GM19467 (cell line): ENCODE measurements around the gene SLC28A3.

ENCODE experiments used
- ATAC-seq: cut with Tn5 transposase; IDR thresholded peaks from one replicate; pipeline ENCODE4 v1.9.1; 2021; ENCODE audit warnings: mild to moderate bottlenecking, moderate library complexity; ENCODE audit not compliant: unreplicated experiment

The SLC28A3 gene

DNA sequence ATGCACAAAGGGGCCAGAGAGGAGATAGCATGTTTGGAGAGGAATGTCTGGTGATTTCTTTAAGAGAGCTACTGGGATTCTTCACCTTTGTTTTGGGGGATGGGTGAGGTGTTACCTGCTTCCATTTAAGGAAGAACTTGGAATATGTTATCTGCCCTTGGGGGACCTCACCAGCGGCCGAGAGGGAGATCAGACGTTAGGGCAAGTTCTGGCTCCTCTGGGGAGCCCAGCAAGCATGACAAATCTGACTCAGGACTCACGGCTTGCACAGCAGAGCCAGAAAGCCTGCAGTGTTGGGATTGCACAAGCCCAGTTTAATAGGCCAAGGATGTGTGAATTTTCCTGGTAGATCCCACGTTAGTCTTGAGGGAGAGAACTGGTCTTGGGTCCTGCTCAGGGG, 40.3 kb downstream of the SLC28A3 start:
- no peak for ATAC-seq

GRCh38 chr9:84297162-84297821, 43.3 kb downstream of the SLC28A3 start:
- ATAC-seq: no peak

DNA sequence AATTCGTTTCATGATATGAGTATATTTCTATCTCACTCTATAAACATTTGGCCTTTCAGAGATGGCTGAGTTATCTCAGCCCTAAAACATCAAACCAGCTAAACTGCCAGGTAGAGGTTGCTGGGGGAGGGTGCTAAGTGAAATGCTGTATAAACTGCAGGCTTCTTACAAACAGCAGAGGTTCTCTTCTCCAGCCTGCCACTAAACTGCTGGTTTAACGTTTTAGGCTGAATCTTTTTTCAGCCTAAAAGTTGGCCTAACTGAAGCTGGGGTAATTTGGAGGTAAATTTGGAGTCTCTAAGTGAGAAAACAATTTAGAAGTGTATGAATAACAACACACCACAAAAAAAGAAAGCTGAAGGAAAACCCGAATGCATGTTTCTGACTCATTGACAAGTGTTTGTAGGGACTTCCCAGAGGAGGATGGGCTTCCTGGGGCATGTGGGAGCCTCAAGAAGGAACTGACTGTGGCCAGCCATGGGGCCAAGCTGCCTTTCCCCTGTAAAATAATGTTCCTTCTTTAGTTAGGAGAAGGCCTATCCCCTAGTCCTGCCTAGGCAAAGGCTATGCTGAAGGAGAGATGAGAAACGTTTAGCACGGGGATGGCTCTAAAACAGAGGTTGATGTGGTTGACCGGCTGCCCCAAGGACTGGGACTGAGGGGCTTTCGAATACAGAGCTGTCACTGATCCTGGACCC, 44.3 kb downstream of the SLC28A3 start:
- ATAC-seq: no peak

DNA sequence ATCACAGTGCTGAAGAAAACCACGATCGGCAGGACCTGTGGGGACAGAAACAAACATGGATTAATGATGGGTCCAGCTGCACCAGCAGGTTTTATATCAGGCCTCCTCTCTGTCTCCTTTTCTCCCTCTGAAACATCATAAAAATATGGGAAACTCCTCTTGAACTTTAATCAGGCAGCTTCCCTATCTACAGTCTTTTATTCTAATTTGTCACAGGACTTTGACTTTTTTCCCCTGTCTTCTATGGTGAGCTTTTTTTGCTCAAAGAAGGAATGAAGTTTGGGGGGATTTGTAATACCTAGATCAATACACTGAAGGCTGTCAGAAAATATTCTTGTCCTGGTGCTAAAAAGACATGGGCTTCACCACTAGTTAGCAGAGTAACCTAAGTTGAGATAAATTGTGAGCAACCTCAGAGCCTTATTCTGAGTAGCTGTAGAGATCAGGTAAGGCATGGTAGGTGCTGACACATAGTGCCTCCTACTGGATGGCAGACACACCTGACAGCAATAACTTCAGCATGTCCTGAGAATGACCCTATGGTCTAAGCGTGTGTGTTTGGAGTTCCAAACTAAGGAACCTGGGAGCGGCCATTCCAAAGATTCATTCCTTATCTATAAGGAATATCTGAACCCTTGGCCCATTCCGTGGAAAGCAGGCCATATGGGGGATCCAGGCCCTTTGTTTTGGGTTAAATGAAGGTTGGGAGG, 46.2 kb downstream of the SLC28A3 start:
- no peak for ATAC-seq

- ATAC-seq: peak; percentile 50
These were observed 47.4 kb downstream of the SLC28A3 start for GRCh38 chr9:84293001-84293798.

DNA sequence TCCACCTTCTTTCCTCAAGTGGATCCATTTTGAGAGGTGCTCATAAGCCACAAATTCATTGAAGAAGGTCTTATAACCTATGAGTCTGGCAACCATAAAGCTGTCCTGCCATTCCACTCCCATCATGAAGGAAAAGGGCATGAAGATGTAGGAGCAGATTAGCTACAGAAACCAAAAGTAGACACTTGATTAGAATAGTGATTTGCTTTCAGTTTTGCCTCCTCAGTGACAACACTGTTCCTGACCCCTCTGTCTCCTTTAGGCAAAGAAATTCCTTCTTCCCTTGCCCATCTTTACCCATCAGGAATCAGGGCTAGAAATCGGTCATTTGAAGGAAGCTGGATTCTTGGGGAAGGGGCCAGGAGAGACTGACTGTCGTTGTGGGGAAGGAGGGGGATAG, 55.2 kb downstream of the SLC28A3 start:
- ATAC-seq: no peak

DNA sequence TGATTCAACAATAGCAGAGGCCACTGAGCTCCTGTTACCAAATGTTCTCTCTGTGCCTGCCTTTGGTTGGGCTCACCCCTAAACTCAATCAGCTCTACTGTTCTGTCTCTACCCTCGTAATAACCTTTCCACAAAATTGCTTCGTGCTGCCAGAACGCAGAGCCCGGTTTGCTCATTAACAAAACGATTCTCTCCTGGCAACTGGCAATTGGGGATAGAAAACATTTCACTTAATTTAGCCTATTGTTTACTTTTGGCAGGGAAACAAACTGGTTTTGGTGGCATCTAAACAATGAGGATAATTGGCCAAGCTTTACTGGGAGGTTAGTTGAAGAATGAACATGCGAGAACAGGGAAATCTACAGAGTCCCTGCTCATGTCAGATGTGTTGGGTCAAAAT, 56.6 kb downstream of the SLC28A3 start:
- no peak for ATAC-seq

DNA sequence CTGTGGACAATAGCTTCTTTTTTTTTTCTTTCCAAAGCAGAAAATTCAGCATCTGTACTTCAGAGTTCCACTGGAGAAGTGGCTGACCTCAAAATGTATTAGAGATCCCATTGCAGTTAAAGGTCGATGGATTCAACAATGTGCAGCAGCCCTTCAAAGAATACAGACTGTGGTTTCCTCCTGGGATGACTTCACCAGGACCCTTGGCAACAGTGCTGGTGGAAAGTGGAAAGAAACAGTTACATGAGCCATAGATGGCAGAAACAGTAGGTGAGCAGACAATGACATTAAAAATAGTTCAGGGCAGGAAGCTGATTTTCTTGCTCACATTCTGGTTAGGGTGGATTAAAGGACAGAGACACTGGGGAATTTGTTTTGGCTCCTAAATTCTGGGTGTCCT, 62.4 kb downstream of the SLC28A3 start:
- ATAC-seq: no peak

- no peak for ATAC-seq
These were observed 62.9 kb downstream of the SLC28A3 start for GRCh38 chr9:84277646-84278045.

DNA sequence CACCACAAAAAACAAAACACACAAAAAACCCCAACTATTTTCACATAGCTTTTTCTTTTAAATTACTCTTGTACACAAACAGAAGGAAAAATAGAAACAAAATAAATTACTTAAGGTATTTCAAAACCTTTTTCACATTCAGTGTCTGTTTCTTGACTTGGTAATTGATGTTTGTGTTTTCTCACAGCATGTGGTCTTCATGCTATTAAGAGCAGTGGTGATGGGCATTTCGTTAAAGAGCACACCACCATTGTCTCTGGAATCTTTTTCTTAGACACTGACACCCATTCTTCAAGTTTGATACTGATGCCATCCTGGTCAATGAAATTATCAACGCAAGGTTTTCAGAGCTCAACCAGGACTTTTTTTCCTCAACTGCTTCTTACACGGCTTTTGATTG, 63.8 kb downstream of the SLC28A3 start:
- ATAC-seq: no peak

DNA sequence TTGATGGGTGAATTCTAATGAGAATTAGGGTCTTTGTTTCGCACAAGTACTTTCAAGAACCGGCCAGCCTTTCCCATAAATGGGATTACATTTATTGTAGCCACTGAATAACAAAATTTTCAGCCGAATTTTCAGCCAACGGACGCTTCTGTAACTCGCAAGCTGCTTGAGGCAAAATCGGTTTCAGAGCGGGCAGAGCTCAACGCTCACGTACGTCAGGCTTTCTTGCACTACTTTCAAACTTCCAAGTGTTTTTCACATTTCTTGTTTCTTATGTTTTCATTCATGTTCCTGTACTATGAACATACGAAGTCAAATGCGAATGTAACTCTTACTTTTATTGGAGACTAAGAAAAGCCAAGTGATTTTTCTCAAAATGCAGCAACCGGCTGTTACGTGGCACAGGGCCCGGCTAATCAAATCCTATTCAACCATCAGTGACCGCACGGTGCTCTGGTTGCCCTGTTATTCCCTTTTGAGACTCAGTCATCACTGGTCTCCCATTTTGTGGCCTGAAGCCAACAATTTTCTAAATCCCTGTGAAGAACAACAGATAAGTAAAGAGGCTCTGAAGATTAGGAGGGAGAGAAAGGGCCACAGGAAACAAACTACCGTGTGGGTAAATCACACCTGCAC, 68.5 kb downstream of the SLC28A3 start:
- no peak for ATAC-seq

DNA sequence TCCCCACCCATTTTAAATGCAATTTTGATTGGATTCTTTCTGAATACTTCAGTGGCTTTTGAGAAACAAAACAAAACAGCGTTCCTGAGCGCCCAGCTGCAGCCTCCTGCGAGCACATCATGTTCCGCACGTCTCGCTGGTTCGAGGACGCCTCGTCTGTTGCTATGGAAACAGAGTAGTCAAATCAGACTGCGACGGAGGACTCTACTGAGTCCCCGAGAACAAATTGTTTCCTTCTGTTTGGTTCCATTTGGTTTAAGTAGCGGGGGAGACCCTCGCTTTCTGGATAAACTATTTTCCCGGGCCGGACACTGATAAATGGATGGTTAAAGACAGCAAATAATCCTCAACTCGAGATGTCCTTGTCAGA, 69.0 kb downstream of the SLC28A3 start:
- no peak for ATAC-seq

DNA sequence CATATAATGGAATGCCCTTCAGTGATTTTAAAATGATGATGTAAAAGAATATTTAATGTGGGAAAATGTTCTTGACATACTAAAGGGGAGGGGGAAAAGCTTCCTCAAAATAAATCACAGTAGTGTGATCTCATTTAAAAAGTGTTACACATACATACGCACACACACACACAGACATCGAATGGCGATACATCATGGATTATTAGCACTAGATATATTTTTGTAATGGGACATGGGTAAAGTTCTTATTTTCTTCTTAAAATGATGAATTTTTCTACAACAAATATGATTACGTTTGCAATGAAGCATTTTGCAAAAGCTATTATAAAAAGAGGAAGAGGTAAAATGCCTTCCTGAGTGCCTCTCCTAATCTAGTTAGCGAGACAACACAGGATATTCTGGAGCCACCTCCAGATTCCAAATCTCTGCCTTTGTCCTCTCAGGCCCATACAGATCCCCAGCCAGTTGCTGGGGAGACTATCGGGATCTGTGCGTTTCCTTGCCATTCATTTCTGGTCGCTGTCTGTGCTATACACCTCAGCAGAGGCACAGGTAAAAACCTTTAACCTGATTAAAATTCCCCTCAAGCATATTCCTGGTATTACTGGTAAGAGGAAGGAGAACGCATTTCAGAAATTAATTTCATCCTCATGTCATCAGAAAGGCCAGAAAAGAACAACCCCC, 69.6 kb downstream of the SLC28A3 start:
- ATAC-seq: no peak

DNA sequence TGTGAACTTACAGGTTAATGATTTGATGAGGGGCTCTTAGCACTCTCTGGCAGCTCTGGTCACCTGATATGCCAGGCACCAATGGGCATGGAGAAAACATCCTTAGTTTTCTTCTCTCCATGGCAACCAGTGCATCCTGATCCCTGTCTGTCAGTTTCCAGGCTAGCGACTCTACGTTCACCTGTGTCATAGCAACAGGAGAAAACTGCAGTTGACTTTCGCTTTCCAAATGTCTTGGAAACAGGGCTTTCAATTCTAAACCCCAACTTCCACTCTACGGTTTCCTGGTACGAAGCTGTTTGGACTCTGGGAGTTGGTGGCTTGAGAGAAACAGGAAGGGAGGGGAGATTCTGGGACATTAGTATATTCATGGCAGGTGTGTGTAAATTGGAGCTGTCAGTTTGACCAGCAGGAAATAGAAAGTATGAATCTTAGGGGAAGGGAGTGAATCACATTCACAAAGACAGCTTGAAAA, 74.4 kb downstream of the SLC28A3 start:
- ATAC-seq: no peak

DNA sequence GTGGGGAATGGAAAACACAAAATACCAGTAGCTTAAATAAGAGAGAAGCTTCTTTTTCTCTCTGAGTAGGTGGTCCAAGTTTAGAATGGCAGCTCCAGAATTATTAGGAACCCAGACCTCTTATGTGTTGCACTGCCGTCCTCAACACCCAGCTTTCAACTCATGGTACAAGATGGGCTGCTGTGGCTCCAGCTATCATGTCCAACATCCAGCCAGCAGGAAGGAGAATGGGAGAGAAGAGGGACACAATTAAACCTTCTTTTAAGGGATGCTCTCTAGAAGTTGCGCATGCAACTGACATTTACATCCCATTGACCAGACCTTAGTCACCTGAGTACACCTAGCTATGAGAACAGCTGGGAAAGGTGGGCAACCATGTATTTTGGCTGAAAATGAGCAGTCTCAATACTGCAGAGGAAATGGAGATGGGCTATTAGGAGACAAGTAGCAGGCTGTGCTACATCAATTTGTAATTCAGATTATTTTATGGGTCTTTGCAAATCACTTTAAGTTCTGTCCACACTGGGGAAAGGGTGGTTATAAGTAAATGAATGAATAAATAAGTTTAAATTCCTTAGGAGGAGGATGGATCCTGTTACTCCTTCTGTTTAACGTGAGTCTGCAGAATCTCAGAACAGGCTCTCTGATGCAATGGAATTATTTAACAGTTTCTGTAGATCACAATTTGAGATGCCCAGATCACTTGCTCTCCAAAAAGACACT, 76.1 kb downstream of the SLC28A3 start:
- ATAC-seq: no peak

- ATAC-seq: peak; percentile 71
These were observed 79.3 kb downstream of the SLC28A3 start for GRCh38 chr9:84261070-84261746.

GRCh38 chr9:84258371-84258770, 82.2 kb downstream of the SLC28A3 start:
- no peak for ATAC-seq

GRCh38 chr9:84255696-84256095, 84.9 kb downstream of the SLC28A3 start:
- no peak for ATAC-seq

- no peak for ATAC-seq
These were observed 85.6 kb downstream of the SLC28A3 start for GRCh38 chr9:84254972-84255371.
